ENCODE data around the gene BANP. TPM values are rescaled to one million over a fixed set of nuclear protein-coding genes. Genes with fewer than 3 reads are reported as not detected.

Gene BANP
- total and polyA plus RNA-seq, 2 of the 8 experiments (the other 6 are each of a cell fraction or from before 2014, with no cell fraction given): 25.8 to 39.8 TPM

DNA sequence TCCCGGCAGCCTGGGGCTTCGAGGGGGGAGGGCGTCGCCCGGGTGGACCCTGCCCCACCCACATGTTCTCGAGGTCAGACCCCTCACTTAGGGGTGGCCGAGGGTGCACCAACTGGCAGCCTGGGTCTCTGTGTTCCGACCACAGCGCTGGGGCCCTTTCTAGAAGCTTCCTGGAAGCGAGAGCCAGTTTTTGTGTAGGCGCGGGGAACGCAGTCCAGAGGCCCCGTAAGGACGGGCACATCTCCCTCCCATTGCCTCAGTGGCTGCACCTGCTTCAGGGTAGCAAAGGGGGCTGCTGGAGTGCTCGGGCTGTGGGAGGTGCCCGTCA is 148.3 kb downstream of the BANP start:
- Histone ChIP-seq H4K8ac (ENCODE audit: extremely low read depth, insufficient read depth, low read length) (no peak overlapping the region), H3K56ac (replicated peaks; ENCODE audit: insufficient read length, low read depth, low read length) (no peak overlapping the region), H2BK15ac (ENCODE audit: low read length) (no peak overlapping the region), H3K79me2 (ENCODE audit: control insufficient read depth in 1 of 2, insufficient read depth in 2 of 2, low read length in 2 of 2) (no peaks in the 10 kb centered on the region), H3K9me3 (ENCODE audit: insufficient read depth in 2 of 2, low read depth in 1 of 2, low read length in 1 of 2) (peaks cover 4 to 7% of the 10 kb centered on the region in 2 experiments; a peak in 2 of 4 replicates), H3K4me3 (ENCODE audit: extremely low read depth in 1 of 4, insufficient read depth in 2 of 4, low read depth in 3 of 4, low read length in 4 of 4) (no peak overlapping the region), H3K4me1 (replicated peaks in 1 of 4; ENCODE audit: control insufficient read depth in 3 of 4, insufficient read depth in 4 of 4, low read length in 3 of 4) (no peaks in the 10 kb centered on the region; a peak in 1 of 7 replicates), H2AK5ac (ENCODE audit: low read depth, low read length) (no peak overlapping the region), H3K14ac (ENCODE audit: insufficient read length) (no peak overlapping the region), H3K23ac (ENCODE audit: insufficient read length) (no peak overlapping the region), H4K91ac (replicated peaks; ENCODE audit: insufficient read length, low read length) (no peak overlapping the region), H2AFZ (ENCODE audit: low read length) (no peak overlapping the region), H2BK120ac (replicated peaks; ENCODE audit: low read depth, low read length) (no peak overlapping the region), H2BK5ac (ENCODE audit: low read depth, low read length) (no peak overlapping the region), H3K4ac (replicated peaks; ENCODE audit: insufficient read length, low read depth, low read length) (no peak overlapping the region), H2BK12ac (ENCODE audit: low read depth, low read length) (no peak overlapping the region), H3K27ac (ENCODE audit: low read depth, low read length) (no peak overlapping the region), H3K36me3 (ENCODE audit: control insufficient read depth in 2 of 4, insufficient read depth in 4 of 4, low read length in 3 of 4) (no peaks in the 10 kb centered on the region), H4K20me1 (replicated peaks in 1 of 2; ENCODE audit: control insufficient read depth in 1 of 2, insufficient read depth in 2 of 2, low read length in 2 of 2) (no peaks in the 10 kb centered on the region), H3K27me3 (replicated peaks in 1 of 4; ENCODE audit: control insufficient read depth in 3 of 4, extremely low read depth in 1 of 4, insufficient read depth in 3 of 4, low read length in 3 of 4) (no peaks in the 10 kb centered on the region), H4K5ac (ENCODE audit: insufficient read length, low read depth, low read length) (no peak overlapping the region), H3K18ac (ENCODE audit: extremely low read depth, low read length) (no peak overlapping the region; the same call in 1 of the 2 replicates), H3K23me2 (ENCODE audit: low read depth, low read length) (no peaks in the 10 kb centered on the region), H3K9ac (replicated peaks in 1 of 4; ENCODE audit: extremely low read depth in 1 of 4, low read depth in 3 of 4, low read length in 3 of 4) (no peak overlapping the region), H3K79me1 (ENCODE audit: low read depth, low read length) (no peaks in the 10 kb centered on the region), H2BK20ac (ENCODE audit: low read length) (no peak overlapping the region), H3K4me2 (ENCODE audit: insufficient read depth in 1 of 2, low read depth in 2 of 2, low read length in 2 of 2) (no peak overlapping the region)
- WGBS, 2 experiments (ENCODE audit: extremely low coverage in 1 of 2, insufficient coverage in 1 of 2, insufficient read length in 1 of 2, insufficient replicate concordance in 2 of 2, low coverage in 1 of 2, low lambda C conversion rate in 2 of 2, missing lambda C conversion rate in 1 of 2): 93% methylated on average over 17 of the region's 17 CpGs; no CpG with 5 or more reads in 1 of the 2 experiments
- FAIRE-seq (no peak), DNase-seq (ENCODE audit: low read depth in 1 of 2, low spot score in 2 of 2) (no peak)
- POLR2A ChIA-PET (ENCODE audit: partially characterized antibody): no interaction called here
- CTCF ChIA-PET (ENCODE audit: partially characterized antibody): interaction anchor here (1.2 kb wide), 1 partner anchor 27 kb away, joined by 3 read pairs; no protein-coding TSS in a partner anchor
- TF ChIP-seq SIX5 (IDR thresholded peaks at IDR 0.05; ENCODE audit: low read depth, low read length) (no peak), JUND (IDR thresholded peaks at IDR 0.05; ENCODE audit: low read length) (no peak), HDAC2 (IDR thresholded peaks at IDR 0.05; ENCODE audit: borderline replicate concordance in 1 of 2, low read depth in 2 of 2, low read length in 2 of 2) (no peak), POLR2AphosphoS5 (IDR thresholded peaks at IDR 0.05; ENCODE audit: low read depth, low read length) (no peak), TAF1 (IDR thresholded peaks at IDR 0.05; ENCODE audit: low read depth, low read length) (no peak), BRCA1 (IDR thresholded peaks at IDR 0.05; ENCODE audit: low read depth, low read length) (no peak), EP300 (IDR thresholded peaks at IDR 0.05; ENCODE audit: borderline replicate concordance in 1 of 2, low read depth in 2 of 2, low read length in 2 of 2) (no peak), CEBPB (IDR thresholded peaks at IDR 0.05; ENCODE audit: low read depth, low read length) (no peak), TCF12 (IDR thresholded peaks at IDR 0.05; ENCODE audit: low read depth, low read length) (no peak), KDM5A (IDR thresholded peaks at IDR 0.05; ENCODE audit: low read length) (no peak), CTBP2 (IDR thresholded peaks at IDR 0.05; ENCODE audit: borderline replicate concordance, insufficient read depth, insufficient read length, low read length) (no peak), BACH1 (IDR thresholded peaks at IDR 0.05; ENCODE audit: low read length) (no peak)
- TF ChIP-seq, protein P1, sequence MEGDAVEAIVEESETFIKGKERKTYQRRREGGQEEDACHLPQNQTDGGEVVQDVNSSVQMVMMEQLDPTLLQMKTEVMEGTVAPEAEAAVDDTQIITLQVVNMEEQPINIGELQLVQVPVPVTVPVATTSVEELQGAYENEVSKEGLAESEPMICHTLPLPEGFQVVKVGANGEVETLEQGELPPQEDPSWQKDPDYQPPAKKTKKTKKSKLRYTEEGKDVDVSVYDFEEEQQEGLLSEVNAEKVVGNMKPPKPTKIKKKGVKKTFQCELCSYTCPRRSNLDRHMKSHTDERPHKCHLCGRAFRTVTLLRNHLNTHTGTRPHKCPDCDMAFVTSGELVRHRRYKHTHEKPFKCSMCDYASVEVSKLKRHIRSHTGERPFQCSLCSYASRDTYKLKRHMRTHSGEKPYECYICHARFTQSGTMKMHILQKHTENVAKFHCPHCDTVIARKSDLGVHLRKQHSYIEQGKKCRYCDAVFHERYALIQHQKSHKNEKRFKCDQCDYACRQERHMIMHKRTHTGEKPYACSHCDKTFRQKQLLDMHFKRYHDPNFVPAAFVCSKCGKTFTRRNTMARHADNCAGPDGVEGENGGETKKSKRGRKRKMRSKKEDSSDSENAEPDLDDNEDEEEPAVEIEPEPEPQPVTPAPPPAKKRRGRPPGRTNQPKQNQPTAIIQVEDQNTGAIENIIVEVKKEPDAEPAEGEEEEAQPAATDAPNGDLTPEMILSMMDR (IDR thresholded peaks at IDR 0.05; ENCODE audit: control extremely low read depth in 1 of 3, insufficient read depth in 1 of 3, low read depth in 1 of 3, low read length in 3 of 3): no peak
